GM21367 (cell line): ENCODE measurements around the gene PABPN1L.

Experiments used
- ATAC-seq: cut with Tn5 transposase; IDR thresholded peaks from one replicate; pipeline ENCODE4 v1.9.1; 2021; ENCODE audit not compliant: unreplicated experiment

The PABPN1L gene

GRCh38 chr16:88815227-88815626 lies 51.2 kb downstream of the PABPN1L start:
- ATAC-seq, result no peak

- ATAC-seq, result no peak
Observed at GRCh38 chr16:88814144-88814502, 52.3 kb downstream of the PABPN1L start.
